A204.1 (cell line): ENCODE data around the gene QTRT2.

Source experiments
- FAIRE-seq: peaks from 2 replicates; lab custom pipeline; 2012; peaks lifted over from hg19 to GRCh38; lab: Jason Lieb, UNC

Gene QTRT2

DNA sequence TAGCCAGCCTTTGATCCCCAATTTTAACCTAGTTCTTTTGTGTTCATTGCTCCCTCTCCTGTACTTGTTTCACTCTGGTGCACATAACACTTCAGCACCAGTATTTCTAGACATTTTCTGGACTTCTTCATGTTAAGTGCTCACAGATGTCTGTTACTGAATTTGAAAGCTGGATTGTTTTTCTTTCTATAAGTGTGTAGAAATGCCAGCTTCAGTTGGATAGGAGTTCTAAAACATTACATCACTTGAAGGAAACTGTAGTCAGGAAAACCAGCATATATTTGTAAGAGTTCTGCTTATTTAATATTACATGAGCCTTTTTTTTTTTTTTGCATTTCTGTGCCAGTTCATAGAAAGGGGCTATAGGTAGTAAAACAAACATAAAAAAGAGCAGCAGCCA lies 21.6 kb downstream of the QTRT2 start:
- FAIRE-seq, result no peak

DNA sequence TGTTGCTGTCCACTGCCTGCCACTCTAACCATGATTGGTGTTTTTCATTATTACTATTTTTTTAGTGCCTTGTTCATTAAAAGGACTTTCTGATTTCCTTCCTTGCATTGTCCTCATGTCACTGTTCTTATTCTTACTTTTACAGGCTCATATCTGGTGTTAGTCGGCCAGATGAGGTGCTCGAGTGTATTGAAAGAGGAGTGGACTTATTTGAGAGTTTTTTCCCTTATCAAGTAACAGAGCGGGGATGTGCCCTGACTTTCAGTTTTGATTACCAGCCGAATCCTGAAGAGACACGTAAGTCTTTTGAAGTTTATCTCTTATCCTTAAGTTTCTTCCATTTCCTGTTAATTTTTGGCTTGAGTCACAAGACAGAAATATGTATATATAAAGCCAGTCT lies 23.2 kb downstream of the QTRT2 start:
- no peak for FAIRE-seq

DNA sequence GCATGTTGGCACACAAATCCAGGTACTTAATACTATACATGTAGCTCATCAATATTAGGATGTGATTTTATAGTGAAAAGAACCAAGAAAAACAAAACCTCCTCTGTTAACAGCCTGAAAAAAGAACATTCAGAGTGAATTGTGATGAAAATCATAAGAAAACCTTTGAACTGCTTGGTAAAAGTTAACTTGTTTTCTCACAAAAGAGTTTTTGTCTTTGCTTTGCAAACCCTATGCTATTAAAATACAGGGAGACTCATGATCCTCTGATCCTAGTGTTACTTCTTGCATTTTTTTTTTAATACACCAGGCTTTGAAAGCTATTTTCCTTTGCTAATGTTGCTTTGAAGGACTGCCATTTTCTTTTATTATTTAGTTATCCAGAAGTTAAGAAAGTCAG lies 23.7 kb downstream of the QTRT2 start:
- FAIRE-seq, result no peak

DNA sequence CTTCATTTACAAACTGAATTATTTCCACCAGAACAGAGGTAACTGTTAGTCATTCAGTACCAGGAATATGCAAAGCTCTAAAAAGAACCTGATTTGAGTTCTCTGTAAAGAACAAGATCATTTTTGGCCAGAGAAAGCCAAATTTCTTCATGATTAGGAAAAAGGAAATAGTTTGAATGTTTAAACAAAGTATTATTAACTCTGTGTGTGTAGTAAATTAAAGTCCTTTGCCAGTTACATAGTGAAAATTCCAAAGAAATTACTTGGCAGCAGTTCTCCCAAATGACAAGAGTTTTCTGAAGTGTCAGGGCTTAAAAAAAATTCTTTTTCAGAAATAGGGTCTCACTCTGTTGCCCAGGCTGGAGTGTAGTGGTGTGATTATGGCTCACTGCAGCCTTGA lies 24.5 kb downstream of the QTRT2 start:
- no peak for FAIRE-seq

DNA sequence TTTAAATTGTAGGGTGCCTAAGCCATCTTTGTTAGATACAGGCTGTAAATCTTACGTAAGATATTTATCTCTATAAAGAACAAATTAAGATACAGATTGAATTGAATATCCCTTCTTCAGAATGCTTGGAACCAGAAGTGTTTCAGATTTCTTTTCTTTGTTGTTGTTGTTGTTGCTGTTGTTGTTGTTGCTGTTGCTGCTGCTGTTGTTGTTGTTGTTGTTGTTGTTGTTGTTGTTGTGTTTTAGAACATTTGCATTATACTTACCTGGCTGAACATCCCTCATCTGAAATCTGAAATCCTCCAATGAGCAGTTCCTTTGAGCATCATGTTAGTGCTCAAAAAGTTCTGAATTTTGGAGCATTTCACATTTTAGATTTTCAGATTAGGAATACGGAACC lies 26.6 kb downstream of the QTRT2 start:
- FAIRE-seq, result no peak

DNA sequence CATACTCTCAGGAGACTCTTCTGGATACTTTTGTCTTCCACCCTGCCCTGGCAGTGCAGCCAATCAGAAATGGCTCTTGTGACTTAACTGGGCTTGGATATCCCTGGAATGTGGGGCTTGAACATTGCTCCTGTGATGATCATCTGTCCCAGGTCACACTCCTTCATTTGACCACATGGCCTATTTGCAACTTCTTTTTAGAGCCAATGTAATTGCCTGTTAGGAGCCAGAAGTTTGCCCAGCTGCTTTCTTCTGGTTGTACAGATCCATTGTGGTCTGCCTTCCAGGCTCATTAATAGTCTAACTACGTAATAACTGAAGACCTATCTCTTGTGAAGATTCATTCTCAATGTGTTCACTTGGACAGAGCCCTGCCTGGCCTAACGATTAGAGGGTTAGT lies 29.8 kb downstream of the QTRT2 start:
- FAIRE-seq, result no peak

DNA sequence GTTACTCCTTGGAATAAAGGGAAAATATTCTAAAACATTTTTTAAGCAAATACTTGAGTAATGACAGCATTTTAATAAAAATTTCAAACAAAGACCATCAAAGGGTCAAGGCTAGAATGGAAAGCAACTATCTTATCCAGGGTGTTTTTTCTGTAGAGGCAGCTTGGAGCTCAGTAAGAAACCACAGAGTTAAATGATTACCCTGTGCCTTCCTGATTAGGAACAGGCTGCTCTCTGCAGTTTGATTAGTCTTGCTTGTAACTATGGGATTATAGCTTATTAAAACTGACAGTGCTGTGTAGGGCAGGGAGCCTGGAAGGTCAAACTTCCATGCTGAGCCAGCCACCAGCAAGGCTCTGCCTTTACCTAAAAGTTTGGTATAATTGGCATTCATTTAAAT lies 33.1 kb downstream of the QTRT2 start:
- FAIRE-seq, result no peak

DNA sequence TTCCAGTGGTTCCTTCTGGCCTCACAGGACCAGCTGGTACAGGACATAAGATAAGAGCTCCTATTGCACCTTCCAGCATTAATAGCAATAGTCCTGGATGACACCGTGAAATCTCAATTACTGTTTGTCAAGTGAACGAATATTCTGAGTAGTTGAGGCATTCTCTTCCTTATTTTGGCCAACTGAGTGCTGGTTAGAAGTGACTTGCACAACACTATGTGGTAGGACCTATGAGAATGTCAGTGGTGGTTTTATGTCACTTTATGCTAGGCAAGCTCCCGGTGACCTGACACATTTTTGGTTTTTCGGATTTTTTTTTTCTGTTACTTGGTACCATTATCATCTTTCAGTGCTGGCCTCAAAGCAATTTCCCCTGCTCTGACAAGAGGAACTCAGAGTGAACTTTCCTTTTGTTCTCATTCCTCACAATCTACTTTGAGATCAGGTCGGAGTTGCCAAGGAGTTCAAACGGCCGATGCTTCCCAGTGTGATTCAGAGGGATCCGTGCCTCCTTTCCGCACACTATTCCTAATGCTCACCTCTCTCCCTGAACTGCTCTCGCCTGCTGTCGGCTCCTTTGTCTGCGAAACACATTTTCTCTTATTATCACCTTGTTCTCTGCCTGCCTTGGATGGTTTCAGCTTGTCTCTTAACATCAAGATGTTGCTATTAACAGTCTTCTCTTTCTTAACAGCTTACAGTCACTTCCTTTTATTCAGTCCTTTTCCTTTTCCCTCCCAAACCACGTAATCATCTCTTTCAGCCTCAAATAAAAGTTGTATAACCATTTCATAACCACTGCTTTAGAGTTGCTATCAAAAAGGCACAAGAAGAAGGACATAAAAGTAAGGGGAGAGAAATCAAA lies 35.8 kb downstream of the QTRT2 start:
- no peak for FAIRE-seq

DNA sequence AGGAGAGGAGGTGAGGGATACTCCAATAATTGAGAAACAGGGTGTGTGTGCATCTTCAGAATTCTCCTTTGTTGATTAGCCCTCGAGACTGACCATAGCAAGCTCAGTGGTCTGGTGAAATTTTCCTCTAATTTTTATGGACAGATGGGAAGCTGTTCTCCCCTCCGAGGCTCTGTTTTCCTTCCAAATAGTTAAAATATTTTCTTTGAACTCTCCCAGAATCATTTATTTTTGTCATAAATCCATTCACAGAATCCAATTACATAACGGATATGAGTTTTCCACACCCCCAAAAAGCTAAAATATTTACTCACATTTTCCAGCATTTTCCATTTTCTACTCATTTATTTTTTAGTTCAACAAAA lies 36.5 kb downstream of the QTRT2 start:
- no peak for FAIRE-seq

DNA sequence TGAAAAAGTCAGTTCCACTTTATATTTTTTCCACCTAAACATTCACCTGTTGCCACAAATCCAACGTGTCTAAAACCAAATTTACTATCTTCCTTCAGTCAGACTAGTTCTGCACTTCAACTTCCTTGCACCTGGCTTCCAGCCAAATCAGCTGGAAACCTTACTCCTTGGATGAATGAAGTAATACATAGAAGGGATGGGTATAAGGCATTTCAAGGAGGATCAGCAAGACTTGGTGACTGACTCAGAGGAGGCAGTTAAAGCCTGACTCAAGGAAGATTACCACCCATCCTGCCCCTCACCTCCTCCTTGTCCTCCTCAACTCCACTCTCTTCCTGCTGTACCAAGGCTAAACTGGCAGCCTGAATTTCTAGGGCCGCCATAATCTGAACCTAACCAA lies 37.1 kb downstream of the QTRT2 start:
- FAIRE-seq, result no peak

DNA sequence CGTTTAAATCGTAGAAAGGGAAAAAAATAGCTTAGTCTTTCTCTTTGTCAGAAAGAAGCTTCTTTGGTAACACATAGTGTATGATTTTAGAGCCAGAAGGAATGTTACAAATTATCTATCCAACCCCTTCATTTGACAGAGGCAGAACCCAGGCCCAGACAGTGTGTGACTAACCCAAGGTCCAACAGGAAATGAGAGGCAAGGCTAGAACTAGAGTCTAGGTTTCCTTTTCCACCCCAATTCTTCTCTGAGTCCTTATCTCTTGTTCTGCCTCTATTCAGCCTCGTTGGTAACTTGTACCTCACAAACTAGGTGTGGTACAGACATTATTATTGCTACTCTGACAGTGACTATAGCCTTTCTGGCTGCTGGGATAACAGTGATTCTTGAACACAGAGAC lies 39.3 kb downstream of the QTRT2 start:
- no peak for FAIRE-seq

DNA sequence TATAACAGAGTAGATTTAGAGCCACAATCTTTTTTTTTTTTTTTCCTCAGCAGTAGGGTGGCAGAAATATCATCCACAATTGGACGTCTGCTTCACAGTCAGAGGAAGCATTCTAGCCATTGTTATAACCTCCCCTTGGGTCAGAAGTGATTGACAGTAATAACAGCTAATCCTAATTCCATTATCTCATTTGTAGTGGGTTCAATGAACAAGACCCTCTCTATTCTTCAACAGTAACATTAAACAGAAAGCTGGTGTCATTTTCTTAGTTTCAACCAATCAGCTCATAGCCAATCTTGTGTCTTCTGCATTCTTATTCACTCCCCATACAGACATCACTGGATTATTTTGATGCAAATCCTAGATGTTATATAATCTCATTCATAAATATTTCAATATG lies 44.6 kb downstream of the QTRT2 start:
- FAIRE-seq, result no peak

DNA sequence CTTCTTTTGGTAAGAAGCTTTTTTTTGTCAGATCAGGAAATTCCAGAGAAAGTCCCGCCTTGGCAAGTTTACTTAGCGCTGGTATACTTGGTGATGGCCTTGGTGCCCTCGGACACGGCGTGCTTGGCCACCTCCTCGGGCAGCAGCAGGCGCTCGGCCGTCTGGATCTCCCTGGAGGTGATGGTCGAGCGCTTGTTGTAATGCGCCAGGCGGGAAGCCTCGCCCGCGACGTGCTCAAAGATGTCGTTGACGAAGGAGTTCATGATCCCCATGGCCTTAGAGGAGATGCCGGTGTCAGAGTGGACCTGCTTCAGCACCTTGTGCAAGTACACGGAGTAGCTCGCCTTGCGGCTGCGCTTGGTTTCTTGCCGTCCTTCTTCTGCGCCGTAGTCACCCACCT lies 46.6 kb downstream of the QTRT2 start:
- no peak for FAIRE-seq

DNA sequence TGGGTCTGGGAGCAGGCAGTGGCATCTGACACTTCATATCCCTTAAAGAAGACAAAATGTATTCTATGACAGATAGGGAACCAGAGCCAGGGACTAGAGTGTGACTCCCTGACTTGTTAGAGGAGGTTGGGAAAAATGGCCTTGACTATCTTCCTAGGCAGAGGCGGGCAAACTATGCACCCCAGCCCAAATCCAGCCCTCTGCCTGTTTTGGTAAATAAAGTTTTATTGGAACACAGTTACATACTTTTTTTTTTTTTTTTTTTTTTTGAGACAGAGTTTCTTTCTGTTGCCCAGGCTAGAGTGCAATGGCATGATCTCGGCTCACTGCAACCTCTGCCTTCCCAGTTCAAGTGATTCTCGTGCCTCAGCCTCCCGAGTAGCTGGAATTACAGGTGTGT lies 47.3 kb downstream of the QTRT2 start:
- FAIRE-seq, result no peak

DNA sequence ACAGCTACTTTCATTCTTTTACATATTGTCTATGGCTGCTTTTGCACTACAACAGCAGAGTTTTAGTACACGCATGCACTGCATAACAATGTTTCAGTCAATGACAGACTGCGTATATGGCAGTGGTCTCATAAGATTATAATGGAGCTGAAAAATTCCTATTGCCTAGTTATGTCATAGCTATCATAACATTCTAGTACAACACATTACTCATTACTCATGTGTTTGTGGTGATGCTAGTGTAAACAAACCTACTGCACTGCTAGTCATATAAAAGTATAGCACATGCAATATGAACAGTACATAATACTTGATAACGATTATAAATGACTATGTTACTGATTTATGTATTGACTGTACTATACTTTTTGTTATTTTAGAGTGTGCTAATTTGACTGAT lies 47.9 kb downstream of the QTRT2 start:
- no peak for FAIRE-seq

DNA sequence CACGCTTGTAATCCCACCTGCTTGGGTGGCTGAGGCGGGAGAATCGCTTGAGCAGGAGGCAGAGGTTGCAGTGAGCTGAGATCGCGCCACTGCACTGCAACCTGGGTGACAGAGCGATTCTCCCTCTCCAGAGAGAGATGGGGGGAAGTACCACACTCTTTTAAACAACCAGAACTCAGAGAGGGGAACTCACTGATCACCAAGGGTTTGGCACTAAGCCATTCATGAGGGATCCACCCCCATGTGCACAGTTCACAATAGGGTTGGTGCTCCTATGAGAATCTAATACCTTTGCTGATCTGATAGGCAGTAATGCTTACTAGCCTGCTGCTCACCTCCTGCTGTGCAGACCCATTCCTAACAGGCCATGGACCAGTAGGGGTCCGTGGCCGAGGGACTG lies 51.6 kb downstream of the QTRT2 start:
- FAIRE-seq, result no peak

DNA sequence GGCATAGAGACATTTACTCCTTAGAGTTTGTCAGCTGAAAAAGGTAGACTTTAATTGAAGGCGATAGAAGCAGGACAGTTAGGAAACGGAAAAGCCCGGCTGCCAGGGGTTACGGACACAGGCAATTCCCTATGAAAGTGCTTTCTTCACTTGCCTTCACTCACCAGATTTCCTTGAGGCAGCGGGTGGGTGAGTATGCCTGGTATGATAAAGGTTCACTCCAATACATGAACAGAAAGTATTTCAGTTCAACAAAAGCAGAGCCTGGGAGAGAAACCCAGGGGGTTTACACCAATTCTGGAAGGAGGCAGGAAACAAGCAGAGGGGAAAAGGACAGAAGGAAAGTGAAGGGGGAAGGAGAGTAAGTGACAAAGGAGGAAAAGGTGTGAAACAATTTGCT lies 53.9 kb downstream of the QTRT2 start:
- no peak for FAIRE-seq

DNA sequence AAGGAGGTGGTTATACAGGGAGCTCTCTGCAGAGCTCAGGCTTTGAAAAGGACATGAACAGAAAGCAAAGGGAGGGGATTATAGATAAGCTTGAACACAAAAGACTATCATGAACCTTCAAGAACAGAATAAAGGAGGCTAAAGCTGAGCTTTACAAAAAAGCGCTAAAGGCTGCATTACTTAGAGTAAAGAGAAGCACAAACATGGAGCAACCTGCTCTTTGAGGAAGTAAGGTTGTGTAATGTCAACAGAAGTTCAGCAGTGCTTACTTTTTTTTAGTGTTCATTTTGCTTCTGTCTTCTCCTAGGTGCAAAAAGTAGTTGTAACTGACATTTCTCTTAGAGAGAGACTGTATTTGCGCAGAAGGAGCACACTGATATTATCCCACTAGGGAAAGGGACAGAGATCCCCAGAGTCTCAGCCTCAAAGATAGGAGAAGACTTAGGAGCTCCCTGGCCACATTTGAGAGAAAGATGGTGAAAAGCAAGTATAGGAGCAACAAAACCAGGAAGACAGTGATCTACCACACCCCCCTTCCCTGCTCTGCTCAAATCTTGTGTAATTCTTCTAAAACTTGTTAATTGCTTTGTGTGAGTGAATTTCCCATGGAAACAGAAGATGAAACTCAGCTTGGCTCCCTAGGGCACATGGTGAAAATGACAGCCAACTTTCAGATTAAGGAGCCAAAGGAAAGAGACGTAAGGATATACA lies 54.7 kb downstream of the QTRT2 start:
- no peak for FAIRE-seq

DNA sequence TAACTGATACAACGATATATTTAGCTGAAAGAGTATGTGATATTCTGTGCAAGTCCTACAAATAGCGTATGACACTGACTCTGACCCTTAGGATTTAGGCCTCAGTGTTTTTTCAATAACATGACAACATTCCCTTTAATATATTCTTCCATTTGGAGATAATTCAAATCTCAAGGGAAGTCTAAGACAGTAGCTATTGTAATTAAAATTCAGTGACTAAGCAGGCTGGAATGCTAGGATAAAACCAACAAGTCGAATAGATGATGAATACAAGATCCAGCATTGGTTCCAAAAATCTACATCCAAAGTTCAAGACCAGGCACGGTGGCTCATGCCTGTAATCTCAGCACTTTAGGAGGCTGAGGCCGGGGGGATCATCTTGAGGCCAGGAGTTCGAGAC lies 56.2 kb downstream of the QTRT2 start:
- FAIRE-seq, result no peak

DNA sequence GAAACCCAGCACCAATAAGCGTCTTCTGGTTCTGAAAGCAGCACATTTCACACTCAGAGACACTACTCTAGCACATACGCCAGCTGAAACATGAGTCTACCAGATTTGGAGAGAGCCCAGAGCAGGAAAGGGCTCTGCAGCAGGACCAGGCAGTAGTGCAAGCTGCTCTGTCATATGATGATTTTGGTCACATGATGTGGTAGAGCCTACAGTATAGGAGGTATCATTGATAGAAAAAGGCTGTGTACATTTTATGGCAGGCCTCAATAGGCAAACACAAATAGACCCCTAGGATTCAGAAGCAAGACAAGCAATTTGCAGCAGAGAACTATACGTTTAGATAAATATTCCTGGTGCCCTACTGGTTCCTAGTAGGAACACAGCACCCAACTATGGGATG lies 58.2 kb downstream of the QTRT2 start:
- FAIRE-seq, result no peak

DNA sequence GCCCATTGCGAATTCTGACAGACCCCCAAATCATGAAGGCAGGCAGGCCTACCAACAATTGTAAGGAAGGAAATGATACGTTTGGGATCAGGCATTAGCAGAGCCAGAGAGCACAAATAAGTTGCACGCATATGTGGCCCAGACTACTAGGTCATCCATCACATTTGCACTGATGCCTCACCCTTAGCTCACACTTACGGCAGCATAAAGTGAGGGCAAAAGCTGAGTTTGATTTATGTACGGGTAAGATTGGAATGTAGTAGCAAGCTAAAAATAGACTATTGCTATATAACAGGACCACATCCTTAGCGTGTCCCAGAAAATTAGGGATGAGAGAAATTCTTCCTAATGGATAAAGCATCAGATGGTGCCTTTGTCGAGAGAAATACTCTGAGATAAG lies 58.6 kb downstream of the QTRT2 start:
- FAIRE-seq, result no peak

DNA sequence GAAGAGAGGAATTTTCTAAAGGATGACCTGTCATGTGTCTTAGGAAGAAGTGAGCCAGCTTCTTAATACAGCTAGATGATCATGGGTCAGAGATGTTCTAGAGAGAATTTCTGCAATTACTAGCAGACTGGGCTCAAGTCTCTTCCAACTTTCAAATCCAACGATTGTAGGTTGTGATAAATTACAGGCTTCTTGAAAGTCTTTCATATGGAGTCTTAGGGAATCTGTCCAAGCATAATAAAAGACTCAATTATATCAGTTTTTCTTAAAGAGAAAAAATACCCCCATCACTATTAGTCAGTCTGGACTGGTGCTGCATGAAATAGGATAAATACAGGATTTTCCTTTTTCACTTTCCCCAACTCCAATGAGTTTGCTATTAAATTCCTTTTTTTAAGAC lies 63.2 kb downstream of the QTRT2 start:
- no peak for FAIRE-seq

DNA sequence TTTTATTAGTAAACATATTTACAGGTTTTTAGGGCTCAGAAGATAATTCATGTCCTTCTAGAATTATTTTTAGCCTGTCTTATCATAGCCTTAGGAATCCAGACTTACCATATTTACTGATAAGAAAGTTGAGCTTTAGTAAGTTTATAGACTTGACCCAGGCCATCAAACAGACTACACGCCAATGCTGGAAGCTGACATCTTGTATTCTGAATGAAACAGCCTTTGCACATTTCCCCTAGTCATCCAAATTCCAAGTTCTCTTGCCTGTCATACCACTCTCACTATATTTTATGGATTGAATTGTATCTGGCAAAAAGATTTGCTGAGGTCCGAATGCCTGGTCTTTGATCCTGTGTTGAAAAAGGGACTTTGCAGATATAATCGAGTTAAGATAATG lies 63.7 kb downstream of the QTRT2 start:
- FAIRE-seq, result no peak

DNA sequence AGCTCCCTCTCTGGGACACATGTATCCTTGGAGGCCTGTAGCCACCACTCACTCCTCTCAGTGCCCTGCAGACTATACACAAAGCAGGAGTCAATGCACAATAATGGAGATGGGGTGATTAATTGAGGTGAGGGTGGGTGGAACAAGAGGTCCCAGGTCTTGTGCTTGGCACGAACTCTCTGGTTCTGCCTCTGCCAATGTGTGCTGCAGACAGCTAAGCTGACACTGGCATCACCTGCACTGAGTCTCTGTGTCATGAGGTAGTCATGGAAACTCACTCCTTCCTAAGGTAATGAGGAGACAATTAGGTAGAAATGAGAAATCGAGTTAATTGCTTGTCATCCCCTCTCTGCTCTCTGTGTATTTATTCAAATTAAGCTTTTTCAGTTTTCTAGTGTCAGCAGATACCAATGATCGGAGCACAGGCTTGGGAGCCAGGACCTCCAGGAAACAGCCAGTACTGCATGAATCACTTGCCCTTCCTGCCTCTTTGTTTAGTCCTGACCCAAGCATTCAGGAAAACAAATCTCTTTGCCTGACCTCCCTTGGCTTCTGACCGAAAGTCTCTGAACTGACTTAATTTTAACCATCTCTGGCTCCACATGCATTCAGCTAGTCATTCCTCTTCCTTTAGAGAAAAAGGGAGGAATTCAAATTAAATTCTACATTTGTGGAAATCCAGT lies 65.6 kb downstream of the QTRT2 start:
- FAIRE-seq, result no peak
